HL-60 (cell line): ENCODE data around the gene TTC29.

Experiments
- DNase-seq, 2 experiments: peaks; one replicate each; pipeline ENCODE4 v3.0.0-alpha.2; 2010 to 2020; ENCODE audit warnings: low read depth in 1 of 2, low spot score in 1 of 2
- H3K27ac ChIP-seq: fragments of 250-450 bp; sonication (Bioruptor Pico); replicated peaks from 2 replicates; pipeline ENCODE4 v1.5.1; 2020; ENCODE audit warnings: mild to moderate bottlenecking, moderate library complexity
- H3K27me3 ChIP-seq: fragments of 250-450 bp; sonication (Bioruptor Pico); 2 replicates; pipeline ENCODE4 v1.5.1; 2021; ENCODE audit warnings: mild to moderate bottlenecking, moderate library complexity; ENCODE audit not compliant: insufficient read depth, poor library complexity, severe bottlenecking
- H3K4me3 ChIP-seq: replicated peaks from 2 replicates; pipeline ENCODE4 v1.5.1; 2011; ENCODE audit warnings: mild to moderate bottlenecking, control low read depth, low read length; ENCODE audit not compliant: insufficient read depth
- GABPA ChIP-seq: IDR thresholded peaks from 2 replicates; pipeline ENCODE4 v1.6.1; 2012; ENCODE audit warnings: low read depth
- POLR2AphosphoS5 ChIP-seq: IDR thresholded peaks from 2 replicates; pipeline ENCODE4 v1.6.1; 2012; ENCODE audit warnings: low read depth
- SPI1 ChIP-seq: IDR thresholded peaks from 2 replicates; pipeline ENCODE4 v1.6.1; 2012; ENCODE audit warnings: low read depth, mild to moderate bottlenecking, borderline replicate concordance
- TF ChIP-seq, protein P1 (sequence below): IDR thresholded peaks from 2 replicates; pipeline ENCODE4 v1.6.1; 2012; ENCODE audit warnings: low read depth; ENCODE audit not compliant: insufficient replicate concordance
- TF ChIP-seq, protein P2 (sequence below): IDR thresholded peaks from one replicate; pipeline ENCODE4 v1.5.1; 2011; ENCODE audit warnings: low read length, control low read depth, inconsistent platforms; ENCODE audit not compliant: insufficient read depth

The TTC29 gene

DNA sequence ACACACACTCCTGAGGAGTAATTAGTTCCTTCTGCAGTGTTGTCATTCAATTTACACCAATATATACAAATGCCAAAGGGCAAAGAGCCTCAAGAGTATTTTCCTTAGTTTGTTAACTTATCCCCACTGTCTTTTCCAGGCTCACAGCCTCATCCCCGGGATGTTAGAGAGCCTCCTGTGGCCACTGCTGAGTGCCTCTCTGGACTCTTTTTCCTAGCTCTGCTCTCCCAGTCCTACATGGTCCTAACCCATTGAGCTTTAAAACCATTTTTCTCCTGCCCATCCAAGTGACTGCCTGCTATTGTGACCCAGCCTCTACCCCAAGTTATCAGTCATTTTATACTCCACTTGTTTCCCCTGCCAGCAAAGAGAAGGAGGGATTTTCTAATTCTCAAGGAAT is 23.5 kb upstream of the TTC29 start:
- H3K4me3 ChIP-seq: no peak overlapping the region
- TF ChIP-seq, protein P1, sequence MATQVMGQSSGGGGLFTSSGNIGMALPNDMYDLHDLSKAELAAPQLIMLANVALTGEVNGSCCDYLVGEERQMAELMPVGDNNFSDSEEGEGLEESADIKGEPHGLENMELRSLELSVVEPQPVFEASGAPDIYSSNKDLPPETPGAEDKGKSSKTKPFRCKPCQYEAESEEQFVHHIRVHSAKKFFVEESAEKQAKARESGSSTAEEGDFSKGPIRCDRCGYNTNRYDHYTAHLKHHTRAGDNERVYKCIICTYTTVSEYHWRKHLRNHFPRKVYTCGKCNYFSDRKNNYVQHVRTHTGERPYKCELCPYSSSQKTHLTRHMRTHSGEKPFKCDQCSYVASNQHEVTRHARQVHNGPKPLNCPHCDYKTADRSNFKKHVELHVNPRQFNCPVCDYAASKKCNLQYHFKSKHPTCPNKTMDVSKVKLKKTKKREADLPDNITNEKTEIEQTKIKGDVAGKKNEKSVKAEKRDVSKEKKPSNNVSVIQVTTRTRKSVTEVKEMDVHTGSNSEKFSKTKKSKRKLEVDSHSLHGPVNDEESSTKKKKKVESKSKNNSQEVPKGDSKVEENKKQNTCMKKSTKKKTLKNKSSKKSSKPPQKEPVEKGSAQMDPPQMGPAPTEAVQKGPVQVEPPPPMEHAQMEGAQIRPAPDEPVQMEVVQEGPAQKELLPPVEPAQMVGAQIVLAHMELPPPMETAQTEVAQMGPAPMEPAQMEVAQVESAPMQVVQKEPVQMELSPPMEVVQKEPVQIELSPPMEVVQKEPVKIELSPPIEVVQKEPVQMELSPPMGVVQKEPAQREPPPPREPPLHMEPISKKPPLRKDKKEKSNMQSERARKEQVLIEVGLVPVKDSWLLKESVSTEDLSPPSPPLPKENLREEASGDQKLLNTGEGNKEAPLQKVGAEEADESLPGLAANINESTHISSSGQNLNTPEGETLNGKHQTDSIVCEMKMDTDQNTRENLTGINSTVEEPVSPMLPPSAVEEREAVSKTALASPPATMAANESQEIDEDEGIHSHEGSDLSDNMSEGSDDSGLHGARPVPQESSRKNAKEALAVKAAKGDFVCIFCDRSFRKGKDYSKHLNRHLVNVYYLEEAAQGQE: no peak
- TF ChIP-seq SPI1 (no peak), GABPA (no peak), POLR2AphosphoS5 (no peak)
- TF ChIP-seq, protein P2, sequence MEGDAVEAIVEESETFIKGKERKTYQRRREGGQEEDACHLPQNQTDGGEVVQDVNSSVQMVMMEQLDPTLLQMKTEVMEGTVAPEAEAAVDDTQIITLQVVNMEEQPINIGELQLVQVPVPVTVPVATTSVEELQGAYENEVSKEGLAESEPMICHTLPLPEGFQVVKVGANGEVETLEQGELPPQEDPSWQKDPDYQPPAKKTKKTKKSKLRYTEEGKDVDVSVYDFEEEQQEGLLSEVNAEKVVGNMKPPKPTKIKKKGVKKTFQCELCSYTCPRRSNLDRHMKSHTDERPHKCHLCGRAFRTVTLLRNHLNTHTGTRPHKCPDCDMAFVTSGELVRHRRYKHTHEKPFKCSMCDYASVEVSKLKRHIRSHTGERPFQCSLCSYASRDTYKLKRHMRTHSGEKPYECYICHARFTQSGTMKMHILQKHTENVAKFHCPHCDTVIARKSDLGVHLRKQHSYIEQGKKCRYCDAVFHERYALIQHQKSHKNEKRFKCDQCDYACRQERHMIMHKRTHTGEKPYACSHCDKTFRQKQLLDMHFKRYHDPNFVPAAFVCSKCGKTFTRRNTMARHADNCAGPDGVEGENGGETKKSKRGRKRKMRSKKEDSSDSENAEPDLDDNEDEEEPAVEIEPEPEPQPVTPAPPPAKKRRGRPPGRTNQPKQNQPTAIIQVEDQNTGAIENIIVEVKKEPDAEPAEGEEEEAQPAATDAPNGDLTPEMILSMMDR: no peak
- H3K27me3 ChIP-seq: no peaks in the 10 kb centered on the region
- no peak overlapping the region for H3K27ac ChIP-seq
- no peak for DNase-seq

DNA sequence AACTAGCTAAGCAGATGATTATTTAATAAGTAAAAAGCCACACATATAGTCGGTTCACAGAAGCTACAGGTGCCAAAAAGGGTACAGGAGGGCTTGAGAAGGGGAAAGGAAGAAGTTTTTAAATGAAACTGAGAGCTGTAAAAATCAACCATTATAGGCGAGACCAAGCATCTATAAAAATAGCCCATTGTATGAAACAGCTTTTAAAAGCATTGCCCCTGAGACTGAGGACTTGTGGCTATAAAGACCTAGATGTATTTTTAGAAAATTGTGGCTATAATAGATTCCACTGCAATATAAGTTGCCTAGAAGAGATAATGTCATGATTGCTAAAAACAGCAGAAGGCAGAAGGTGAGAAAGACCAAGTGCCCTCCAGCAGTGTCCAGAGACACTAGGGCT is 15.0 kb upstream of the TTC29 start:
- DNase-seq: no peak

DNA sequence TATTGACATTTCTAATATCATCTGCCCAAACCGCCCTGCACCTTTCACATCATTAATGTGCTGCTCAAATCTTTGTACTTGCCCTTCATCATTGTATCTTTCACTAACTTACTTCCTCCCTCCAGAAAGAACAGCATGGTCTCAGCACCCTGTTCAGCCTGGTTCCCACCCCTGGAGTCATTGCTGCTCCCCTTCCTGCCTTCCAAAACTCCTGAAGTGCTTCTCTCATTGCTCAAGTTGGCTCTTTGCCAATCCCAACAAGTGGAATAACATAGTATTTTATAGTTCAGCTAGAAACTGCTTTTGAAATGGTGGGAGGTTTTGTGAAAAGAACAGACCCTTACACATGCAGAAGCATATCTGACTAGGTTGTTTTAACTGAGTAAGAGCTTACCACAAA is 14.0 kb upstream of the TTC29 start:
- Histone ChIP-seq H3K27ac (no peak overlapping the region), H3K4me3 (no peak overlapping the region), H3K27me3 (no peaks in the 10 kb centered on the region)
- DNase-seq: no peak
- no peak for TF ChIP-seq SPI1
- TF ChIP-seq, protein P1: no peak
- TF ChIP-seq POLR2AphosphoS5: no peak
- TF ChIP-seq, protein P2: no peak
- TF ChIP-seq GABPA: no peak

More for the DNA sequence above, 15.0 kb upstream of the TTC29 start:
- H3K4me3 ChIP-seq: no peak overlapping the region
- H3K27ac ChIP-seq: no peak overlapping the region
- TF ChIP-seq SPI1 (no peak), GABPA (no peak), POLR2AphosphoS5 (no peak)
- TF ChIP-seq, protein P2: no peak
- TF ChIP-seq, protein P1: no peak
- no peaks in the 10 kb centered on the region for H3K27me3 ChIP-seq
